ENCODE measurements around the gene RELL1. TPM values are rescaled to one million over a fixed set of nuclear protein-coding genes. Genes with fewer than 3 reads are reported as not detected.

Gene RELL1
- total RNA-seq, 2 experiments from 2014 or later: 53.5 to 62.3 TPM

DNA sequence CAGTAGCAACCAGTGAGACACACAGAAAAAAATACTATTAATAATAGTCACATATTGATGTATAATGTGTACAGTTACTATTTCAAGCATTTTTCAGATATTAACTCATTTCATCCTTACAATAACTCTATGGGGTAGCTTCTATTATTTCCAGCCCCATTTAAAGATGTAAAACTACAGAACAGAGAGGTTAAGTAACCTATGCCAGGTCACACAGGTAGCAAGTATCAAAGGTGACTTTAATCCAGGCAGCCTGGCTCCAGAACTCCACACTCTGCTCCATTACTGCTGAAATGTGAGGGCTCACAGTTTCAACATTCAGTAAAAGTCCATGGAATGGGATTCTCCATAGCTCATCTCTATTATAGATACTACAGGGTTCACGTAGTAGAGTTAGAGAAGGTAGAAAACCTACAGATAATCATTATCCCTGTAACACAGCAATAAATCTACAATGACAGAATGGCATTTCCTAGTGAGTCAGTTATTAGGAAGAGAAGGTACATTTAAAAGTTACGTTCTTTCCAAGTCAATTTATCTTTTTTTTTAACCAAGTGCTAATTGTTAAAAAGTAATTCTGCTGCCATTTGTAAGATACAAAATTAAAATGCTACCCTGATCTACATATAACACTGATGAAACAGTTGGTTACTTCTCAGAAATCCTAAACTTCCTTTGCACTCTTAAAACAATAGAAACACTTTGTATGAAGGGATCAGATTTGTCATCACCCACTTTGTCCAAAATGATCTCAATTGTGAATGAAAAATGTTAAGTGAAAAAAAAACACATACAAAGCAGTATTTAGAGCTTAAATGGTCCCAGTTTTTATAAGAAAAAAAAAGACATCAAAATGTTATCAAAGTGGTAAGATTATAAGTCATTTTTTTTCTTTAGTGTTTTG lies 18.7 kb downstream of the RELL1 start:
- Histone ChIP-seq H3K9me3 (ENCODE audit: low read length) (no peaks in the 10 kb centered on the region), H4K20me1 (ENCODE audit: insufficient read depth, low read length) (peaks cover 14% of the 10 kb centered on the region), H3K36me3 (ENCODE audit: insufficient read depth, low read length) (peaks cover 13% of the 10 kb centered on the region), H3K4me1 (ENCODE audit: insufficient read depth, low read length, poor library complexity, severe bottlenecking) (peaks cover 13% of the 10 kb centered on the region), H3K79me2 (ENCODE audit: insufficient read depth, low read depth, low read length) (peaks cover 49% of the 10 kb centered on the region; the same call in 1 of the 2 replicates), H3K4me3 (ENCODE audit: low read depth, low read length, poor library complexity, severe bottlenecking) (no peak overlapping the region), H3K27ac (ENCODE audit: low read depth, low read length, poor library complexity, severe bottlenecking) (no peak overlapping the region), H3K9me2 (ENCODE audit: insufficient read depth, low read length) (no peaks in the 10 kb centered on the region), H3K4me2 (ENCODE audit: low read length) (no peak overlapping the region), H2AFZ (ENCODE audit: low read length) (no peak overlapping the region)
- POLR2A ChIA-PET: interaction anchor here (0.6 to 1.8 kb wide), 5 partner anchors 9 to 385 kb away, joined by 3 to 7 read pairs (median 4); no protein-coding TSS in a partner anchor
- CTCF ChIA-PET (ENCODE audit: unreplicated experiment): interaction anchor here (0.6 kb wide), 1 partner anchor 345 kb away, joined by 3 read pairs; no protein-coding TSS in a partner anchor
- intact Hi-C loops (cut with micrococcal nuclease; ENCODE audit: unreplicated experiment): no loop called here
- DNase-seq (ENCODE audit: low spot score): no peak
- no peak for TF ChIP-seq EZH2phosphoT487 (IDR thresholded peaks at IDR 0.05; ENCODE audit: borderline replicate concordance, low read depth, low read length)
- TF ChIP-seq, protein P1, sequence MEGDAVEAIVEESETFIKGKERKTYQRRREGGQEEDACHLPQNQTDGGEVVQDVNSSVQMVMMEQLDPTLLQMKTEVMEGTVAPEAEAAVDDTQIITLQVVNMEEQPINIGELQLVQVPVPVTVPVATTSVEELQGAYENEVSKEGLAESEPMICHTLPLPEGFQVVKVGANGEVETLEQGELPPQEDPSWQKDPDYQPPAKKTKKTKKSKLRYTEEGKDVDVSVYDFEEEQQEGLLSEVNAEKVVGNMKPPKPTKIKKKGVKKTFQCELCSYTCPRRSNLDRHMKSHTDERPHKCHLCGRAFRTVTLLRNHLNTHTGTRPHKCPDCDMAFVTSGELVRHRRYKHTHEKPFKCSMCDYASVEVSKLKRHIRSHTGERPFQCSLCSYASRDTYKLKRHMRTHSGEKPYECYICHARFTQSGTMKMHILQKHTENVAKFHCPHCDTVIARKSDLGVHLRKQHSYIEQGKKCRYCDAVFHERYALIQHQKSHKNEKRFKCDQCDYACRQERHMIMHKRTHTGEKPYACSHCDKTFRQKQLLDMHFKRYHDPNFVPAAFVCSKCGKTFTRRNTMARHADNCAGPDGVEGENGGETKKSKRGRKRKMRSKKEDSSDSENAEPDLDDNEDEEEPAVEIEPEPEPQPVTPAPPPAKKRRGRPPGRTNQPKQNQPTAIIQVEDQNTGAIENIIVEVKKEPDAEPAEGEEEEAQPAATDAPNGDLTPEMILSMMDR (conservative IDR thresholded peaks at IDR 0.05; ENCODE audit: low read length): no peak
- no TSS peak for BruUV-seq (replicated peaks)

GRCh38 chr4:37666625-37667071 lies 19.5 kb downstream of the RELL1 start:
- H4K20me1 ChIP-seq (ENCODE audit: insufficient read depth, low read length): peaks cover 14% of the 10 kb centered on the region
- H3K4me2 ChIP-seq (ENCODE audit: low read length): no peak overlapping the region
- H3K4me1 ChIP-seq (ENCODE audit: insufficient read depth, low read length, poor library complexity, severe bottlenecking): peaks cover 13% of the 10 kb centered on the region
- H3K9me2 ChIP-seq (ENCODE audit: insufficient read depth, low read length): no peaks in the 10 kb centered on the region
- BruUV-seq (replicated peaks): no TSS peak
- no peak overlapping the region for H2AFZ ChIP-seq (ENCODE audit: low read length)
- ChIA-PET POLR2A (interaction anchor here (0.6 to 1.8 kb wide), 4 partner anchors 10 to 15 kb away, joined by 3 to 7 read pairs (median 4); no protein-coding TSS in a partner anchor), CTCF (ENCODE audit: unreplicated experiment) (no interaction called here)
- H3K36me3 ChIP-seq (ENCODE audit: insufficient read depth, low read length): peaks cover 7% of the 10 kb centered on the region
- no peak for TF ChIP-seq EZH2phosphoT487 (IDR thresholded peaks at IDR 0.05; ENCODE audit: borderline replicate concordance, low read depth, low read length)
- TF ChIP-seq, protein P1 (conservative IDR thresholded peaks at IDR 0.05; ENCODE audit: low read length): no peak
- H3K9me3 ChIP-seq (ENCODE audit: low read length): no peaks in the 10 kb centered on the region
- intact Hi-C loops (cut with micrococcal nuclease; ENCODE audit: unreplicated experiment): no loop called here
- no peak for DNase-seq (ENCODE audit: low spot score)
- no peak overlapping the region for H3K27ac ChIP-seq (ENCODE audit: low read depth, low read length, poor library complexity, severe bottlenecking)
- H3K79me2 ChIP-seq (ENCODE audit: insufficient read depth, low read depth, low read length): peaks cover 50% of the 10 kb centered on the region; the same call in 1 of the 2 replicates
- no peak overlapping the region for H3K4me3 ChIP-seq (ENCODE audit: low read depth, low read length, poor library complexity, severe bottlenecking)
